H9 (cell line): ENCODE data around the gene SPATA17. TPM values are rescaled to one million over a fixed set of nuclear protein-coding genes. Genes with fewer than 3 reads are reported as not detected.

Experiments used
- DNase-seq: peaks from one replicate; pipeline ENCODE4 v3.0.0-alpha.2; 2017
- H2AFZ ChIP-seq: one replicate; pipeline ENCODE4 v1.6.1; 2013; ENCODE audit warnings: mild to moderate bottlenecking, low read length, control low read depth, moderate library complexity
- H2AK5ac ChIP-seq: 2 replicates; pipeline ENCODE4 v1.6.1; 2013; ENCODE audit warnings: low read length, control low read depth, mixed read lengths; ENCODE audit not compliant: insufficient read length
- H2BK120ac ChIP-seq: one replicate; pipeline ENCODE4 v1.6.1; 2013; ENCODE audit warnings: low read depth, mild to moderate bottlenecking, low read length, control low read depth, inconsistent platforms; ENCODE audit not compliant: poor library complexity, severe bottlenecking
- H2BK12ac ChIP-seq: 2 replicates; pipeline ENCODE4 v1.6.1; 2013; ENCODE audit warnings: low read length, control low read depth, mixed read lengths, low read depth; ENCODE audit not compliant: insufficient read length
- H2BK15ac ChIP-seq: 2 replicates; pipeline ENCODE4 v1.6.1; 2013; ENCODE audit warnings: low read depth, low read length, control low read depth
- H2BK20ac ChIP-seq: one replicate; pipeline ENCODE4 v1.6.1; 2013; ENCODE audit warnings: low read depth, mild to moderate bottlenecking, low read length, control low read depth, inconsistent platforms; ENCODE audit not compliant: poor library complexity, severe bottlenecking
- H2BK5ac ChIP-seq: 2 replicates; pipeline ENCODE4 v1.6.1; 2013; ENCODE audit warnings: low read length, control low read depth, mixed read lengths; ENCODE audit not compliant: insufficient read length
- H3K14ac ChIP-seq: 2 replicates; pipeline ENCODE4 v1.6.1; 2013; ENCODE audit warnings: low read length, control low read depth; ENCODE audit not compliant: insufficient read depth
- H3K18ac ChIP-seq: 2 replicates; pipeline ENCODE4 v1.6.1; 2013; ENCODE audit warnings: low read depth, mild to moderate bottlenecking, mixed read lengths, low read length, control low read depth; ENCODE audit not compliant: insufficient read length
- H3K23ac ChIP-seq: 2 replicates; pipeline ENCODE4 v1.6.1; 2013; ENCODE audit warnings: low read length, control low read depth, mixed read lengths, low read depth; ENCODE audit not compliant: insufficient read length
- H3K23me2 ChIP-seq: 2 replicates; pipeline ENCODE4 v1.6.1; 2013; ENCODE audit warnings: low read depth, mild to moderate bottlenecking, mixed read lengths, low read length, control low read depth; ENCODE audit not compliant: insufficient read length, poor library complexity, severe bottlenecking
- H3K27ac ChIP-seq: 2 replicates; pipeline ENCODE4 v1.5.1; 2013; ENCODE audit warnings: low read length, control low read depth, mixed read lengths, low read depth; ENCODE audit not compliant: insufficient read length
- H3K27me3 ChIP-seq: 2 replicates; pipeline ENCODE4 v1.6.1; 2013; ENCODE audit warnings: low read length, control low read depth, inconsistent platforms; ENCODE audit not compliant: insufficient read depth
- H3K4ac ChIP-seq: 2 replicates; pipeline ENCODE4 v1.6.1; 2013; ENCODE audit warnings: low read depth, mild to moderate bottlenecking, control low read depth, inconsistent platforms, low read length, moderate library complexity
- H3K4me1 ChIP-seq: 2 replicates; pipeline ENCODE4 v1.6.1; 2013; ENCODE audit warnings: low read length, control low read depth, inconsistent platforms; ENCODE audit not compliant: insufficient read depth
- H3K4me2 ChIP-seq: 2 replicates; pipeline ENCODE4 v1.6.1; 2013; ENCODE audit warnings: low read length, control low read depth, mixed read lengths; ENCODE audit not compliant: insufficient read length, insufficient read depth
- H3K56ac ChIP-seq: 2 replicates; pipeline ENCODE4 v1.6.1; 2013; ENCODE audit warnings: low read depth, mild to moderate bottlenecking, mixed read lengths, low read length, control low read depth; ENCODE audit not compliant: insufficient read length
- H3K79me1 ChIP-seq: 2 replicates; pipeline ENCODE4 v1.6.1; 2013; ENCODE audit warnings: low read depth, mild to moderate bottlenecking, moderate library complexity, low read length, control low read depth, inconsistent platforms; ENCODE audit not compliant: insufficient read depth, poor library complexity, severe bottlenecking
- H3K79me2 ChIP-seq: 2 replicates; pipeline ENCODE4 v1.6.1; 2013; ENCODE audit warnings: low read length, control low read depth, inconsistent platforms; ENCODE audit not compliant: insufficient read depth
- H3K9ac ChIP-seq: 2 replicates; pipeline ENCODE4 v1.6.1; 2013; ENCODE audit warnings: low read length, control low read depth, mixed read lengths; ENCODE audit not compliant: insufficient read length; ENCODE audit errors: extremely low read depth
- H3K9me3 ChIP-seq: one replicate; pipeline ENCODE4 v1.6.1; 2013; ENCODE audit warnings: low read depth, low read length, inconsistent platforms; ENCODE audit not compliant: control insufficient read depth
- H3T11ph ChIP-seq: one replicate; pipeline ENCODE4 v1.6.1; 2013; ENCODE audit warnings: mild to moderate bottlenecking, low read length, control low read depth, inconsistent platforms
- H4K20me1 ChIP-seq: one replicate; pipeline ENCODE4 v1.6.1; 2013; ENCODE audit not compliant: control insufficient read depth, insufficient read length, insufficient read depth
- H4K5ac ChIP-seq: 2 replicates; pipeline ENCODE4 v1.6.1; 2013; ENCODE audit warnings: low read depth, mild to moderate bottlenecking, mixed read lengths, low read length, control low read depth; ENCODE audit not compliant: insufficient read length
- H4K8ac ChIP-seq: replicated peaks from 2 replicates; pipeline ENCODE4 v1.6.1; 2013; ENCODE audit warnings: low read length, control low read depth, mixed read lengths, low read depth; ENCODE audit not compliant: insufficient read length
- H4K91ac ChIP-seq: 2 replicates; pipeline ENCODE4 v1.6.1; 2013; ENCODE audit warnings: low read depth, mild to moderate bottlenecking, moderate library complexity, mixed read lengths, low read length, control low read depth; ENCODE audit not compliant: insufficient read length
- H3K27ac Mint-ChIP-seq, 3 experiments: 2 replicates in 2 of 3; 3 replicates in 1 of 3; pipeline ENCODE4 v1.8.0; 2020 to 2021; ENCODE audit warnings: mixed read lengths in 3 of 3, mild to moderate bottlenecking in 1 of 3, moderate library complexity in 1 of 3
- H3K27me3 Mint-ChIP-seq: 2 replicates; pipeline ENCODE4 v1.8.0; 2021; ENCODE audit warnings: low read depth, mild to moderate bottlenecking, moderate library complexity, mixed read lengths
- H3K36me3 Mint-ChIP-seq, 3 experiments: 2 replicates in 2 of 3; 3 replicates in 1 of 3; pipeline ENCODE4 v1.8.0; 2020 to 2021; ENCODE audit warnings: low read depth in 3 of 3, mixed read lengths in 3 of 3; ENCODE audit not compliant: insufficient read depth in 1 of 3
- H3K4me1 Mint-ChIP-seq, 2 experiments: 2 replicates each; pipeline ENCODE4 v1.8.0; 2020; ENCODE audit warnings: mixed read lengths in 2 of 2
- H3K4me3 Mint-ChIP-seq, 2 experiments: 2 replicates in 1 of 2; 3 replicates in 1 of 2; pipeline ENCODE4 v1.8.0; 2020 to 2021; ENCODE audit warnings: mild to moderate bottlenecking in 2 of 2, mixed read lengths in 2 of 2, moderate library complexity in 1 of 2
- H3K9me3 Mint-ChIP-seq, 2 experiments: 2 replicates in 1 of 2; 3 replicates in 1 of 2; pipeline ENCODE4 v1.8.0; 2020; ENCODE audit warnings: mild to moderate bottlenecking in 2 of 2, mixed read lengths in 2 of 2, moderate library complexity in 1 of 2
- WGBS: extraction: QIAGEN DNeasy Blood & Tissue Kit; methylation state at CpG from one replicate; pipeline ENCODE4 v1.1.7; 2013; ENCODE audit warnings: missing lambda C conversion rate, low lambda C conversion rate, mixed read lengths; ENCODE audit not compliant: insufficient read length; ENCODE audit errors: extremely low coverage; 5-methylcytosine and 5-hydroxymethylcytosine counted together
- total RNA-seq: library from RNA; stranded (reverse); gene quantifications from 2 replicates; pipeline ENCODE4 v1.2.1, GENCODE V29; 2021
- TF ChIP-seq, protein P1 (sequence below): fragments of 200-600 bp; sonication (generic); conservative IDR thresholded peaks from 3 replicates; pipeline ENCODE4 v1.8.0; 2021; ENCODE audit warnings: antibody characterized with exemption, mild to moderate bottlenecking

SPATA17 gene
- total RNA-seq, 1 experiment from 2014 or later, result 0.44 TPM

- no peak overlapping the region for H3K23ac ChIP-seq
These were observed 16.9 kb upstream of the SPATA17 start for GRCh38 chr1:217614200-217614712.

More at GRCh38 chr1:217614200-217614712, 16.9 kb upstream of the SPATA17 start:
- Histone ChIP-seq H4K20me1 (no peaks in the 10 kb centered on the region), H2BK15ac (no peak overlapping the region), H3K79me2 (no peaks in the 10 kb centered on the region), H4K5ac (no peak overlapping the region), H3K4me2 (no peak overlapping the region), H2BK120ac (no peak overlapping the region), H3K14ac (no peak overlapping the region), H4K8ac (no peak overlapping the region), H3K4ac (no peak overlapping the region), H4K91ac (no peak overlapping the region), H3K79me1 (peaks cover 2% of the 10 kb centered on the region), H2AFZ (no peak overlapping the region), H3K56ac (no peak overlapping the region), H3K18ac (no peak overlapping the region), H3T11ph (no peak overlapping the region), H3K9ac (no peak overlapping the region), H3K9me3 (no peaks in the 10 kb centered on the region), H3K4me1 (no peaks in the 10 kb centered on the region), H3K23me2 (no peaks in the 10 kb centered on the region), H2AK5ac (no peak overlapping the region), H2BK20ac (no peak overlapping the region), H2BK5ac (no peak overlapping the region), H3K27ac (no peak overlapping the region), H3K27me3 (no peaks in the 10 kb centered on the region), H2BK12ac (no peak overlapping the region)
- no CpG with 5 or more reads among the region's 3 CpGs for WGBS
- Mint-ChIP-seq H3K9me3 (no peaks in the 10 kb centered on the region), H3K27me3 (no peaks in the 10 kb centered on the region), H3K36me3 (peaks cover 0 to 12% (median 0%) of the 10 kb centered on the region in 3 experiments; a peak in 3 of 7 replicates), H3K27ac (no peak overlapping the region; a peak in 1 of 7 replicates), H3K4me3 (no peak overlapping the region), H3K4me1 (no peaks in the 10 kb centered on the region)
- no peak for DNase-seq
- TF ChIP-seq, protein P1, sequence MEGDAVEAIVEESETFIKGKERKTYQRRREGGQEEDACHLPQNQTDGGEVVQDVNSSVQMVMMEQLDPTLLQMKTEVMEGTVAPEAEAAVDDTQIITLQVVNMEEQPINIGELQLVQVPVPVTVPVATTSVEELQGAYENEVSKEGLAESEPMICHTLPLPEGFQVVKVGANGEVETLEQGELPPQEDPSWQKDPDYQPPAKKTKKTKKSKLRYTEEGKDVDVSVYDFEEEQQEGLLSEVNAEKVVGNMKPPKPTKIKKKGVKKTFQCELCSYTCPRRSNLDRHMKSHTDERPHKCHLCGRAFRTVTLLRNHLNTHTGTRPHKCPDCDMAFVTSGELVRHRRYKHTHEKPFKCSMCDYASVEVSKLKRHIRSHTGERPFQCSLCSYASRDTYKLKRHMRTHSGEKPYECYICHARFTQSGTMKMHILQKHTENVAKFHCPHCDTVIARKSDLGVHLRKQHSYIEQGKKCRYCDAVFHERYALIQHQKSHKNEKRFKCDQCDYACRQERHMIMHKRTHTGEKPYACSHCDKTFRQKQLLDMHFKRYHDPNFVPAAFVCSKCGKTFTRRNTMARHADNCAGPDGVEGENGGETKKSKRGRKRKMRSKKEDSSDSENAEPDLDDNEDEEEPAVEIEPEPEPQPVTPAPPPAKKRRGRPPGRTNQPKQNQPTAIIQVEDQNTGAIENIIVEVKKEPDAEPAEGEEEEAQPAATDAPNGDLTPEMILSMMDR, result no peak
